Esophagus mucosa (tissue), 1 donor: ENCODE data around the gene BMAL1. TPM values are rescaled to one million over a fixed set of nuclear protein-coding genes. Genes with fewer than 3 reads are reported as not detected.
A peak's percentile ranks its signal among the peaks of the same experiment; 100 is the strongest.

ENCODE experiments used
- ATAC-seq: fragments of 200-7000 bp; cut with Tn5 transposase; one replicate; pipeline ENCODE4 v1.9.1; 2020
- total RNA-seq: library from RNA; stranded (reverse); gene quantifications from one replicate; pipeline ENCODE4 v1.2.4, GENCODE V29; 2023
- donor health status: DM: yes; HTN: yes; CAD: no.

Gene BMAL1
- total RNA-seq, 1 donor from 2014 or later: 10.6 TPM

DNA sequence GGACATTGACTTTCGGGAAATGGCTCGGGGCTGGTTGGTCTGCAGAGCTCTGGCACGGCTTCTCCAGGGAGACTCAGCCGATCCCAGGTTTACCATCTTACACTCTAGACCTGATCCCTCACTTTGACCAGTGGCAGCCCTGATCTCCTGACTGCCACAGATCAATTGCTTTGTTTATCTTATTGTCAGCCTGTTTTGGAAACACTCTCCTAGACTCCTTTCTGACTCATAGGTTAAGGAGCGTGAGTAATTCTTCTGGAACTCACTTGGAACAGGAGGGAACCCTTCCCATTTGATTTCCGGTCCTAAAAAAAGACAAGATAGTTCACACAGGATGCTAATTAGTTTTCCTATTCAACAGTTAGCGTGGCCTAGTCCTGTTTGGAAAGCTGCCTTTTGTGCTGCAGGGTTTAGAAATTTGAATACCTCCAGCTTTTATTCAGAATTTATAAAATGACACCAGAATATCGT is 16.0 kb upstream of the BMAL1 start:
- ATAC-seq: peak; percentile 82

GRCh38 chr11:13262096-13262495 is 15.5 kb upstream of the BMAL1 start:
- no peak for ATAC-seq

DNA sequence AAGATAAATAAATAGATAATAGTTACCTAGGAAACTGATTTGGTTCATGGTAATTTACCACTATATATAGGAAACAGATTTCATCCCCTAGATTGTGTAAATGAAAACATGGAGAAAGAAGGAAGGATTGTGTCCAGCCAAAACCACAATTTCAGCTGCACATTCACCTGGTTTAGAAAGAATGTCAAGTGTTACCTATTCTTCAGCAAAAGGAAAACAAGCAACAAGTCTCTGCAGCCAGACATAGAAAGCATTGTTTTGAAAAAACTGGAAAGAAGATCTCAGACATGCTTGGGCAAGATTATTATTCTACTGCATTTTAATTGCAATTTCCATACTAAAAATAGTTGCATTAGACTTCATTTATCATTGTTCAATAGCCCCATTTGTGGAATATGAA is 8.8 kb upstream of the BMAL1 start:
- no peak for ATAC-seq

DNA sequence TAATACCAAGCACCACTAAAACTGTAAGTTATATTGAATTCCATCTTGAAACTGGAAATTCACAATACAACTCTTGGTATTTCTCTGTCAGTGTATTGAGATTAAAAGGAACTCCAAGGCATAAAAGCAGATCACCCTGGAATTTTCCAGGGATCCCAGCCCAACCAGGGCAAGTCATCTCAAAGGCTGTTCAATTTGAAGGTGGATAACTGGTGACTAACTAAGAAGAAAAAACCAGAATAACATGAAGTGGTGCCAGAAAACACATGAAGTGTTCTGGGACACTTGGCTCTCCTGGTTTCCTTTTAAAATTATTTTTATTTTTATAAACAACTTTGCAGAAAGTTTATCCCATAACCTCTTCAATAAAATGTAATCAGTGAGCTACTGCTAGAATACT is 7.8 kb upstream of the BMAL1 start:
- peak; percentile 63 for ATAC-seq

- no peak for ATAC-seq
Observed at GRCh38 chr11:13271060-13271693, 6.4 kb upstream of the BMAL1 start.

DNA sequence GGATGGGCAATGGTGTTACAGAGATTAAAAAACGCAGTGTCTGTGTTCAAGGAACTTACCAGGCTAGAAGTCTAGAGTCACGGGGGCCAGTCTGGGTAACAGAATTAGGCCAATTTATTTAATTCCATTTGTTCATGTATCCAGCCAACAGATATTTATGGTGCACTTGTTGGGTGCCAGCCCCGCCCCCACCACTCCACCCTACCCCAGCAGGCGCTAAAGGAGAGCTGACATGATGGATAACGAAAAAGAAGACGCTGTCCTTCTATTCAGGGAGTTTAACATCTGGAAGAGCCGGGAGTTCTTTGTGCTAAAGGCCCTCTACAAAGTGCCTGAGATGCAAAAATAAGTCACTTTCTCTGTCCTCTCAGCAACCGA is 1.1 kb upstream of the BMAL1 start:
- no peak for ATAC-seq

DNA sequence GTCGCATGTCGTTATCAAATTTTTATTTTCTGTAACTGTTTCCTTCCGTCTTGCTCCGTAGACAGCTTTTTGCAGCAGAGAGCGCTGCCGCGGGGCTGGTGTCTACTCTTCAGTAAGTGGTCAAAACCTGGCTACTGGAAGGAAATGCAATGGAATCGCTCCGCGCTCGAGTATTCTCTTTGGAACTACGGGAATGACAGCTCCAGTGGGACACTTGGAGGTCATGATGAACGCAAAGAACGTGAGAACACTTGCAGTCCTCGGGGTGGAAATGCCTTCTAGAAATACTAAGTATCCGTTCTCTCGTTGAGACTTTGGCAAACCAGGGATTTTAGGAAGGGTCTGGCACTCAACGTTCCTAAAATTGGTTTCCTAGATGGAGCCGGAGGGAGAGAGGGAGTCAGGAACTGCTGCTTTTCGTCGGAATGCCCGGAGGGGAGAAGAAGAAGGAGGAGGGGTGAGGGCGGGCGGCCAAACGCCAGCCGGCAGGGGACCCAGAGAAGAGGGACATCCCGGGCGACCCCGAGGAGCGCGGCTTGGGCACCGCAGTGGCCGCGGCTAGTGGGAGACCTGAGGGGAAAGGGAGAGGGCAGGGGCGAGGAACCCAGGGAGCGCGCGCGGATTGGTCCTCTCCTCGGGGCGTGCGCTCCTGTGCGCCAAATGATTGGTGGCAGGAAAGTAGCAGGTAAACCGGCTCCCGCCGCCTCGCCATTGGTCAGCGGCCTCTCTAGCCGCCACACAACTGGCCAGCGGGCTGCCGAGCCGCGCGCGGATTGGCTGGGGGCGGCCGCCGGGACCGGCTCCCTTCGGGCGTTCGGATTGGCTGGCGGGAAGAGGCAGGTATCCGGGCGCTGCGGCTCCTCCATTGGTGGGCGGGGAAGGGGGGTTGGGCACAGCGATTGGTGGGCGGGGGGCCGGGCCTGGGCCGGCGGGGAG is 490 bp upstream of the BMAL1 start:
- peak; percentile 97 for ATAC-seq

DNA sequence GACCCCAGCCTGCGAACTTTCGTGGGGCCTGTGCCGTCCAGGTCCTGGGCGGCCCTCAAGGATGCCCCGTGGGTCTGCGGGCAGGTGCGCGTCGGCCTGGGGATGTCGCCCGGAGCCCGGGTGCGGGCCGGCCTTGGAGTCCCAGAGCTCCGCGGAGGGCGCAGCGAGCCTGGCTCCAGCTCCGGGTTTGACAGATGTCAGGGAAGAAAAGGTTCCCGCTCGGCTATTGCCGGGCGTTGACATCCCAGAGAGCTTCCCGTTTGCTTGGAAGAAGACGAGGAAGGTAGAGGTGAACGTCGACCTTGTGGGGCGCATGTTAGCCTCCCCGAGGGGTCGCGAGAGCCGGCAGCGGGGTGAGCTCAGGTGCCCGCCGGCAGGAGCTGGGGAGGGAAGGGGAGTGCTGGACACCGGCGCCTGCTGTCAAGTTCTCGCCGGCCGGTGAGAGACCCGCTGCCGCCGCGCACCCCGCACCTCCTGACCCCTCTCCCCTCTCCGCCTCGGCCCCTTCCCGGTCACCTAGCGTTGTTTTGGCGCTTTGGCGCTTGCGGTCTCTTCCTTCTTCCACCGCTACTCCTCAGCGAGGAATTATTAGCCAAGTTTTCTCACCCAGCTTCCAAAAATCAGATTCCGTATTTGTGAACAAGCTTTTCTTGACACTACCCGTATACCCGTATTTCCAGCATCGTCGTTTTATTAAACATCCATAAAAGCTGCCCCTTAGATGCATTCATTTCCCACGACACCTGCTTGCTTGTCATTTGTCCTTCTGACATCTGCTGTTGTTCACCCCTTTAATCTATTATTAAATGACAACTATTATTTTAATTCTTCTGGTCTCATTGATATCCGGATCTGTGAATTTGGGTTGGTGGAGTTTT is 1.3 kb downstream of the BMAL1 start:
- ATAC-seq: no peak

DNA sequence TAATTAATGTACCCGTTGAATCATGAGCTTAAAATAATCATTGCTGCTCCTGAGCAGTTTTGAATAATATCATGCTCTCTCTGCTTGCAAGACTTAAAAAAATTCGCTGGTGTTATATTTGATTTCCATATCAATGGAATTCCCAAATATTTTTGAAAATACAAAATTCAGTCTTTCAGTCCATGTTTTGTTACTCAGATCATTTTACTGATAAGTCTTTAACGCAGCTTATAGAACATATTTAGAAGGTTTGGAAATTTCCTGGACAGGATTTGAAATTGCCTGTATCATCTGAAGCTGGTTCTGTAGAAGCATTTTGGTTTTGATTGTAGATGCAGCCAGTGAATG is 1.9 kb downstream of the BMAL1 start:
- no peak for ATAC-seq

- no peak for ATAC-seq
Observed at GRCh38 chr11:13280092-13280722, 2.6 kb downstream of the BMAL1 start.

- ATAC-seq: no peak
Observed at GRCh38 chr11:13280777-13281176, 3.2 kb downstream of the BMAL1 start.

- no peak for ATAC-seq
Observed at GRCh38 chr11:13283636-13284035, 6.0 kb downstream of the BMAL1 start.

DNA sequence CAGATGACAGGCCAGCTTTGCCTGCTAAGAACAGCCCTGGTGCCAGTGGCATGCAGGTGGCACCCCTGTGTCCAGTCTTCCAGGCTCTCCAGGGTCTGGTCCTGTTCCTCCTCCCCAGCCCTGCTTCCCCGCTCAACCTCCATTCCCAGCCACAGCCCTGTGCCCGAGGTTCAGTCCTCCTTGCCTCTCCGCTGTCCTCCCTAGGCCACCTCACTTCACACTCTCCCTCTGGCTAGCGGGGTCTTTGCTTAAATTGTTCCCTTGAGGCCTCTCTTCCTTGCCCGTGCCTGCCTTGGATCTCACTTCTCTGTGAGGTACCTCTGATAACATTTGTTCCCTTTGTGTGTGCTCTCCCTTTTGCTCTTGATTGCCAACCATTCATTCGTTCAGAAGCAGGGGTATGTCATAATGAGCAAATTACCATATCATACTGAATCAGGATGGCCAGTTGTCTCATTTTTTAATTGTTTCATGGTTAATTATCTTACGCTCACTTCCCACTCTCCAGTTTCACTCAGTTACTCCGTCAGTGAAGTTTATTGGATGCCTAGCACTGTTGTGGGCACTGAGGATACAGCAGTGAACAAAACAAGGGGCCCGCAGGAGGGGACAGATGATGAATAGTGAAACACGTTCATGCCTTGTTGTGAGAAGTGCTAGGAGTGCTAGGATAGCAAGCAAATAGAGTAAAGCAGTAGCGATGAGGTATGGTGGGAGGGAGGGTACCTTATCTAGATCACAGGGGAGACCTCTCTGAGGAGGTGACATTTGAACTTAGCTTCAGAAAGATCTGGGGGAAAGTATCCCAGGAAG is 7.4 kb downstream of the BMAL1 start:
- ATAC-seq: no peak

DNA sequence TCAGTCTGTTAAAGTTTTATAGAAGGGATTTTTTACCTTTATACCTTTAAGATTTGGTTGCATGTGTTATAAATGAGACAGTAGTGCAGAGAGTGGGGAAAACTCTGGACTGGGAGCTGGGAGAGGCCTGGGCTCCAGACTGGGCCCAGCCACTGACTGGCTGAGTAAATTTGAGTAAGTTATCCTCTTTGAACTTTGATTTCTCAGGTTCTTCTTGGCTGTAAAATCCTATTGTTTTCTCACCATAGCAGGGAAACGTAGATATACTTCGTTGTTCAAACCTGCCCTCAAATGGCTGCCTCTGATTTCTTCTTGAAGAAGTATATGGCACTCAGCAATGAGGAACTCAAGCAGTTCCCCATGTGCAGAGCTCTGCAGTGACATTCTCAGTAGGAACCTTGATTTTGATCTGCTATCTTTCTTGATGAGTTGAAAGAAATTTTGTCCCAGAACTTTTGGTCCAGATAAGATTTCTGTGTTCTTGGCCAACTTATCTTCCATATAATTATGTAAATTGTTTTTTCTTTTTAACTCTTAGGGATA is 8.8 kb downstream of the BMAL1 start:
- no peak for ATAC-seq

GRCh38 chr11:13287036-13287435 is 9.4 kb downstream of the BMAL1 start:
- no peak for ATAC-seq

GRCh38 chr11:13287681-13288080 is 10.1 kb downstream of the BMAL1 start:
- no peak for ATAC-seq

DNA sequence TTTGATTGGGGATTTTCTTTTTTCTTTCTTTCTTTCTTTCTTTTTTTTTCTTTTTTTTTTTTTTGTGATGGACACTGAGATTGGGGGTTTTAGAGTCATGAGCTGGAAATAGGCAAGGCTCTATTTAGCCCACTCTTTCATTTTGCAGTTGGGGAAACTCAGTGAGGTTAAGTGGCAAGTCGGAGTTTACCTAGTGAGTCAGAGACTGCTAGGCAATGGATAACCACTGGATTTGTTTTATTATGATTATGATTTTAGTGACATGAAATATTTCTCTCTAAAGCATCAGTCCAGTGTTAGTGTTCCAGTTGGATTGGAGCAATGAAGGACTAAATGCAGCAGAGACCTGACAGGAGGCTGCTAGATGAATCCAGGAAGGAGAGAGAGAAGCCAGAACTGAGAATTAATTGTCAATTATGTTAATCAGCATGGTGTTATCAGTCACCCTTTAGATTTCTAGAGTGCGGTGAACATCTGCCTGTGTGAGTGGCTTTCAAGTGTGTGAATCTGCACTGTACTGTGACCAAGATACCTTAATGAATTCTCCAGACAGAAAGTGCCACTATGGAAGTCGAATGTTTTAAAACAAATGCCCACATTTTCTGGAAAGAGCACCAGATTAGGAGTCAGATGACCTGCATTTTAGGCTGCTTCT is 10.9 kb downstream of the BMAL1 start:
- ATAC-seq: no peak

GRCh38 chr11:13289081-13289480 is 11.5 kb downstream of the BMAL1 start:
- no peak for ATAC-seq

GRCh38 chr11:13290221-13290980 is 12.8 kb downstream of the BMAL1 start:
- no peak for ATAC-seq

DNA sequence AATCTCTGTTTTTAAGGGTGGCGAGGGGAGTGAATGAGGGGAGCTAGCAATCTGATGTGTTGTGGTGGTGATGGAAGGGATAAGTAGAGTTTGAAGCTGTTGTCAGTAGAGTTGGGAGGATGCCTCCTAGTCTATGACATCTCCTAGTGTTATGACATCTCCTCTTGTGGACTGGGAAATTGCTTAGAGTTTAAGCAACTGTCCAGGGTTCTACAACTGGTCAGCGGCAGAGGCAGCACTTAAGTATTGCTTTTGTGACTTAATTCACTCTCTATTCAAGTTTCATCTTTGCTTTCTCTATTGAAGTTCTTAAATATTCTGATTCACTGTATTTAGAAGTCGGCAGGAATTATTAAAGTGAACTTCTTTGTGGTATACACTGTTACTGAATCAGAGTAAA is 13.8 kb downstream of the BMAL1 start:
- no peak for ATAC-seq
